ENCODE data around the gene CHTOP. TPM values are rescaled to one million over a fixed set of nuclear protein-coding genes. Genes with fewer than 3 reads are reported as not detected.

Gene CHTOP
- total RNA-seq, 2 donors from 2014 or later, result 38.2 to 50.1 TPM

GRCh38 chr1:153592748-153593147, 41.1 kb upstream of the CHTOP start:
- Histone ChIP-seq H3K27me3 (no peaks in the 10 kb centered on the region), H3K4me1 (no peaks in the 10 kb centered on the region), H3K9me3 (no peaks in the 10 kb centered on the region), H3K4me3 (no peak overlapping the region), H3K27ac (no peak overlapping the region), H3K36me3 (no peaks in the 10 kb centered on the region)
- no peak for TF ChIP-seq CTCF (IDR thresholded peaks at IDR 0.05)
- no peak for DNase-seq (ENCODE audit: low spot score)

- TF ChIP-seq CTCF (IDR thresholded peaks at IDR 0.05), result no peak
- H3K4me1 ChIP-seq, result no peaks in the 10 kb centered on the region
- H3K9me3 ChIP-seq, result no peaks in the 10 kb centered on the region
- H3K27ac ChIP-seq, result no peak overlapping the region
- no peak for DNase-seq (ENCODE audit: low spot score)
- H3K36me3 ChIP-seq, result no peaks in the 10 kb centered on the region
- H3K27me3 ChIP-seq, result no peaks in the 10 kb centered on the region
- H3K4me3 ChIP-seq, result no peak overlapping the region
Measured at GRCh38 chr1:153597206-153597605, 36.7 kb upstream of the CHTOP start.

DNA sequence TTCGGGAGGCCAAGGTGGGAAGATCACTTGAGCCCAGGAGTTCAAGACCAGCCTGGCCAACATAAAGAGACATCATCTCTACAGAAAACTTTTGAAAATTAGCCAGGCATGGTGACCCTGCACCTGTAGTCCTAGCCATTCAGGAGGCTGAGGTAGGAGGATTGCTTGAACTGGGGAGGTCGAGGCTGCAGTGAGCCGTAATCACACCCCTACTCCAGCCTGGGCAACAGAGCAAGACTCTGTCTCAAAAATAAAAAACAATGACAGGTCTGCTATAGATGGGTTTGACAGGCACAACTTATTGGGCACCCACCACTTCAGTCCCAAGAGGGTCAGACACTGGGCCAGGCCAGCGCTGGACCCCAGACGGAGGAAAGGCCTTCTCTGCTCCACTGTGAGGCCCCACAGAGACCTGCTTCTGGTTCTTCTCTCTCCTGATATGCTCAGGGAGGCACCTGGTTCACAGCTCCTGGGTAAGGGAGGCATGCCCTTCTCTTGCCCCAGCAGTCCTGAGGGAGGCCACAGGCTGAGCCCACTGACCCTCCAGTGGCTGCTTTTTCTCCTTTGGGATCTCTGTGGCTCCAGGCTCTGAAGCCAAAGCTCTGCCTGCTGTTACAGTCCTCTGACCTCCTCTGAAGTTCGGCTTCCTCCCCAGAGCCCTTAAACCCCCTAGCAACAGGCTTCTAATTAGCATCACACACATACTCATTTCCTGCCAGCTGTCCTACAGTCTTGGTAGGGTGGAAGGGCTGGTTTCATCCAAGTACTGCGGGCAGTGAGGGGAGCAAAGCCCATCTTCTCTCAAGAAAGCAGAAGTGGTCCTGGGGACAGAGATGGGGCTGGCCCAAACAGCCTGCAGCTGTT, 35.3 kb upstream of the CHTOP start:
- H3K4me1 ChIP-seq, result no peaks in the 10 kb centered on the region
- H3K27ac ChIP-seq, result no peak overlapping the region

DNA sequence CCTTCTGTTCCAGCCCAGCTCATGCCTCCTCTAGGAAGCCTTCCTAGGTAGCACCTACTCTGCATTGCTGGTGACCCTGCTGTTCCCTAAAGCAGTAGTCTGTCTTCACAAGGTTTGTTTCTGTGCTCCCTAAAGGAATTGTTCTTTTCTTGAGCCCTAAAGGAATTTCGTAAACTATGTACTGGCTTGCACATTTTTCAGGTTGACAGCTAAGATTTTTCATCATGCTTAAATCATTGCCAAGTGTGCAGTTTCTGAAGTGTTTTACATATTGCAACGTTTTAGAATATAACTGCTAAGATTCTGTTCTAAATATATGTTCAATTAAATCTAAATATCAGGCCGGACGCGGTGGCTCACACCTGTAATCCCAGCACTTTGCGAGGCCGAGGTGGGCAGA, 34.0 kb upstream of the CHTOP start:
- no peak overlapping the region for H3K4me3 ChIP-seq
- no peak for TF ChIP-seq CTCF (IDR thresholded peaks at IDR 0.05)
- DNase-seq (ENCODE audit: low spot score), result no peak
- no peaks in the 10 kb centered on the region for H3K4me1 ChIP-seq
- no peaks in the 10 kb centered on the region for H3K9me3 ChIP-seq
- no peaks in the 10 kb centered on the region for H3K36me3 ChIP-seq
- H3K27ac ChIP-seq, result no peak overlapping the region
- H3K27me3 ChIP-seq, result no peaks in the 10 kb centered on the region

More for the DNA sequence above, 35.3 kb upstream of the CHTOP start:
- TF ChIP-seq CTCF (IDR thresholded peaks at IDR 0.05), result no peak
- Histone ChIP-seq H3K27me3 (no peaks in the 10 kb centered on the region), H3K4me3 (no peak overlapping the region), H3K36me3 (no peaks in the 10 kb centered on the region), H3K9me3 (no peaks in the 10 kb centered on the region)
- no peak for DNase-seq (ENCODE audit: low spot score)

DNA sequence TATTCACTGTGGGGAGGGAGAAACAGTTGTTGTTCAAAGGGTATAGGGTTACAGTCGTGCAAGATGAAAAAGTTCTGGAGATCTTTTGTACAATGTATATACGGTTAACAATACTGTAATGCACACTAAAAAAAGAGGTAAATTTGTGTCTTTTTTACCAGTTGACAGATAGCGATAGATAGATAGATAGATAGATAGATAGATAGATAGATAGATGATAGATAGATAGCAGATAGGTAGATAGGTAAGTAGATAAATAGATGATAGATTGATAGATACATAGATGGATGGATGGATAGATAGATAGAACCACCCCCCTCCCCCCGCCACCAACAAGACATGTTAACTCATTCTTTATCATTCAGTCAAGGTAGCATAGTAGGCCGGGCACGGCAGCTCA, 31.1 kb upstream of the CHTOP start:
- H3K27ac ChIP-seq, result no peak overlapping the region
- H3K36me3 ChIP-seq, result peaks cover 13% of the 10 kb centered on the region
- DNase-seq (ENCODE audit: low spot score), result no peak
- H3K9me3 ChIP-seq, result no peaks in the 10 kb centered on the region
- H3K27me3 ChIP-seq, result no peaks in the 10 kb centered on the region
- no peak overlapping the region for H3K4me3 ChIP-seq
- no peak for TF ChIP-seq CTCF (IDR thresholded peaks at IDR 0.05)
- peaks cover 0 to 4% of the 10 kb centered on the region in 2 donors for H3K4me1 ChIP-seq

GRCh38 chr1:153606194-153606593, 27.7 kb upstream of the CHTOP start:
- H3K27me3 ChIP-seq, result no peaks in the 10 kb centered on the region
- no peak for DNase-seq (ENCODE audit: low spot score)
- TF ChIP-seq CTCF (IDR thresholded peaks at IDR 0.05), result no peak
- H3K36me3 ChIP-seq, result peaks cover 16% of the 10 kb centered on the region
- peaks cover 0 to 38% of the 10 kb centered on the region in 2 donors for H3K4me1 ChIP-seq
- no peak overlapping the region for H3K4me3 ChIP-seq
- no peak overlapping the region for H3K27ac ChIP-seq
- no peaks in the 10 kb centered on the region for H3K9me3 ChIP-seq
